ENCODE data around the gene APOA5. TPM values are rescaled to one million over a fixed set of nuclear protein-coding genes. Genes with fewer than 3 reads are reported as not detected.

The APOA5 gene
- total and polyA plus RNA-seq, 2 of the 13 experiments (the other 11 are each of a cell fraction or from before 2014, with no cell fraction given) = 44.0 to 49.1 TPM

DNA sequence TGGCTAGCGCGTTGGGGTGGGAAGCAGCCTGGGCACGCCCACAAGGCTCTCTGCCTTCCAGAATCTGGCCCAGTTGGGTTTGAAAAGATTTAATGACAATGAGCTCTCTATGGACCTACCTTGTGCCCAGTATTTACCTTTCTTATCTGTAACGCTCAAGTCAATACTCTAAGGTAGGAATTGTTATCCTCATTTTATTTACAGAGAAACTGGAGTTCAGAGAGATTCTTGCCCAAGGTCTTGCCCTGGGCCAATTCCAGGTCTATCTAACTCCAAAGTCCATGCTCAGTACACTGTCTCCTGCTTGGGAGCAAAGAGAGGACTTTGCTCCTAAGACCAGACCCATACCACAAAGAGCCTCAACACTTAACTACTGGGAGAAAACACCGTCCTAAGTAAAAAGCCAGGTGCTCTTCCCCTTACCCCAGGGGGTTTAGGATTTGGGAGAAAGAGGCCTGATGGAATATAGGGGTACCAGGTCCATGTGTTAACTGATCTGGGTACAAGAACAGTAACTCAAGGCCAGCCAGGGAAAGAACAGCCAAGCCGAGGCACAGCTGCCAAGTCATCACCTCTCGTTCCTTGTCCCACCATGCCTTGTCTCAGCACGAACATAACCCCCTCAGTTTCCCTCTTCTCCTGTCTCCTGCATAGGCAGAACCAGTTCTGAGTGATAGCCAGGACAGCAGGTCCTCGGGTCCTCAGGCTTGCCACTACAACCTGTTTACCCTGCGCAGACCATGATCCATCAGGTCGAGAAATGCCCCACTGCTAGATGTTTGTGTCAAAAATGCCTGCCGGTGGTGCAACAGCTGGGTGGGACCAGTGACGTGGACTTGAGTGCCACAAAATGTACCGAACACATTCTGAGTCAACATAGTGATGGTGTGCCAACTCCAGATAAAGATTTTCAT is 16.8 kb upstream of the APOA5 start (continued):
- TF ChIP-seq, protein P1, sequence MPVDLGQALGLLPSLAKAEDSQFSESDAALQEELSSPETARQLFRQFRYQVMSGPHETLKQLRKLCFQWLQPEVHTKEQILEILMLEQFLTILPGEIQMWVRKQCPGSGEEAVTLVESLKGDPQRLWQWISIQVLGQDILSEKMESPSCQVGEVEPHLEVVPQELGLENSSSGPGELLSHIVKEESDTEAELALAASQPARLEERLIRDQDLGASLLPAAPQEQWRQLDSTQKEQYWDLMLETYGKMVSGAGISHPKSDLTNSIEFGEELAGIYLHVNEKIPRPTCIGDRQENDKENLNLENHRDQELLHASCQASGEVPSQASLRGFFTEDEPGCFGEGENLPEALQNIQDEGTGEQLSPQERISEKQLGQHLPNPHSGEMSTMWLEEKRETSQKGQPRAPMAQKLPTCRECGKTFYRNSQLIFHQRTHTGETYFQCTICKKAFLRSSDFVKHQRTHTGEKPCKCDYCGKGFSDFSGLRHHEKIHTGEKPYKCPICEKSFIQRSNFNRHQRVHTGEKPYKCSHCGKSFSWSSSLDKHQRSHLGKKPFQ (CRISPR knock-in tag; IDR thresholded peaks at IDR 0.05; ENCODE audit: insufficient replicate concordance) = peak; percentile 24
- no peak for TF ChIP-seq ZNF598 (CRISPR knock-in tag; IDR thresholded peaks at IDR 0.05; ENCODE audit: borderline replicate concordance)
- no peak for TF ChIP-seq DR1 (CRISPR knock-in tag; IDR thresholded peaks at IDR 0.05)
- peak; percentile 70 for TF ChIP-seq ZKSCAN8 (CRISPR knock-in tag; IDR thresholded peaks at IDR 0.05; ENCODE audit: borderline replicate concordance)
- TF ChIP-seq, protein P2, sequence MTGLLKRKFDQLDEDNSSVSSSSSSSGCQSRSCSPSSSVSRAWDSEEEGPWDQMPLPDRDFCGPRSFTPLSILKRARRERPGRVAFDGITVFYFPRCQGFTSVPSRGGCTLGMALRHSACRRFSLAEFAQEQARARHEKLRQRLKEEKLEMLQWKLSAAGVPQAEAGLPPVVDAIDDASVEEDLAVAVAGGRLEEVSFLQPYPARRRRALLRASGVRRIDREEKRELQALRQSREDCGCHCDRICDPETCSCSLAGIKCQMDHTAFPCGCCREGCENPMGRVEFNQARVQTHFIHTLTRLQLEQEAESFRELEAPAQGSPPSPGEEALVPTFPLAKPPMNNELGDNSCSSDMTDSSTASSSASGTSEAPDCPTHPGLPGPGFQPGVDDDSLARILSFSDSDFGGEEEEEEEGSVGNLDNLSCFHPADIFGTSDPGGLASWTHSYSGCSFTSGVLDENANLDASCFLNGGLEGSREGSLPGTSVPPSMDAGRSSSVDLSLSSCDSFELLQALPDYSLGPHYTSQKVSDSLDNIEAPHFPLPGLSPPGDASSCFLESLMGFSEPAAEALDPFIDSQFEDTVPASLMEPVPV (CRISPR knock-in tag; IDR thresholded peaks at IDR 0.05) = no peak
- TF ChIP-seq, protein P3, sequence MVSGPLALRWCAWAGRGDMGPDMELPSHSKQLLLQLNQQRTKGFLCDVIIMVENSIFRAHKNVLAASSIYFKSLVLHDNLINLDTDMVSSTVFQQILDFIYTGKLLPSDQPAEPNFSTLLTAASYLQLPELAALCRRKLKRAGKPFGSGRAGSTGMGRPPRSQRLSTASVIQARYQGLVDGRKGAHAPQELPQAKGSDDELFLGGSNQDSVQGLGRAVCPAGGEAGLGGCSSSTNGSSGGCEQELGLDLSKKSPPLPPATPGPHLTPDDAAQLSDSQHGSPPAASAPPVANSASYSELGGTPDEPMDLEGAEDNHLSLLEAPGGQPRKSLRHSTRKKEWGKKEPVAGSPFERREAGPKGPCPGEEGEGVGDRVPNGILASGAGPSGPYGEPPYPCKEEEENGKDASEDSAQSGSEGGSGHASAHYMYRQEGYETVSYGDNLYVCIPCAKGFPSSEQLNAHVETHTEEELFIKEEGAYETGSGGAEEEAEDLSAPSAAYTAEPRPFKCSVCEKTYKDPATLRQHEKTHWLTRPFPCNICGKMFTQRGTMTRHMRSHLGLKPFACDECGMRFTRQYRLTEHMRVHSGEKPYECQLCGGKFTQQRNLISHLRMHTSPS (CRISPR knock-in tag; IDR thresholded peaks at IDR 0.05; ENCODE audit: low read depth) = peak; percentile 79
- TF ChIP-seq, protein P4, sequence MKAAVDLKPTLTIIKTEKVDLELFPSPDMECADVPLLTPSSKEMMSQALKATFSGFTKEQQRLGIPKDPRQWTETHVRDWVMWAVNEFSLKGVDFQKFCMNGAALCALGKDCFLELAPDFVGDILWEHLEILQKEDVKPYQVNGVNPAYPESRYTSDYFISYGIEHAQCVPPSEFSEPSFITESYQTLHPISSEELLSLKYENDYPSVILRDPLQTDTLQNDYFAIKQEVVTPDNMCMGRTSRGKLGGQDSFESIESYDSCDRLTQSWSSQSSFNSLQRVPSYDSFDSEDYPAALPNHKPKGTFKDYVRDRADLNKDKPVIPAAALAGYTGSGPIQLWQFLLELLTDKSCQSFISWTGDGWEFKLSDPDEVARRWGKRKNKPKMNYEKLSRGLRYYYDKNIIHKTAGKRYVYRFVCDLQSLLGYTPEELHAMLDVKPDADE (CRISPR knock-in tag; IDR thresholded peaks at IDR 0.05) = no peak
- peak; percentile 27; the same call in 1 of the 3 replicates for TF ChIP-seq MXI1 (IDR thresholded peaks at IDR 0.05; ENCODE audit: borderline replicate concordance, low read depth, low read length)
- peak; percentile 63; the same call in 1 of the 2 replicates for TF ChIP-seq MIER3 (CRISPR knock-in tag; IDR thresholded peaks at IDR 0.05; ENCODE audit: borderline replicate concordance)
- TF ChIP-seq MTA1 (CRISPR knock-in tag; IDR thresholded peaks at IDR 0.05; ENCODE audit: borderline replicate concordance) = no peak; the same call in 1 of the 2 replicates
- no peak for TF ChIP-seq GLI4 (CRISPR knock-in tag; IDR thresholded peaks at IDR 0.05; ENCODE audit: borderline replicate concordance)
- TF ChIP-seq, protein P5, sequence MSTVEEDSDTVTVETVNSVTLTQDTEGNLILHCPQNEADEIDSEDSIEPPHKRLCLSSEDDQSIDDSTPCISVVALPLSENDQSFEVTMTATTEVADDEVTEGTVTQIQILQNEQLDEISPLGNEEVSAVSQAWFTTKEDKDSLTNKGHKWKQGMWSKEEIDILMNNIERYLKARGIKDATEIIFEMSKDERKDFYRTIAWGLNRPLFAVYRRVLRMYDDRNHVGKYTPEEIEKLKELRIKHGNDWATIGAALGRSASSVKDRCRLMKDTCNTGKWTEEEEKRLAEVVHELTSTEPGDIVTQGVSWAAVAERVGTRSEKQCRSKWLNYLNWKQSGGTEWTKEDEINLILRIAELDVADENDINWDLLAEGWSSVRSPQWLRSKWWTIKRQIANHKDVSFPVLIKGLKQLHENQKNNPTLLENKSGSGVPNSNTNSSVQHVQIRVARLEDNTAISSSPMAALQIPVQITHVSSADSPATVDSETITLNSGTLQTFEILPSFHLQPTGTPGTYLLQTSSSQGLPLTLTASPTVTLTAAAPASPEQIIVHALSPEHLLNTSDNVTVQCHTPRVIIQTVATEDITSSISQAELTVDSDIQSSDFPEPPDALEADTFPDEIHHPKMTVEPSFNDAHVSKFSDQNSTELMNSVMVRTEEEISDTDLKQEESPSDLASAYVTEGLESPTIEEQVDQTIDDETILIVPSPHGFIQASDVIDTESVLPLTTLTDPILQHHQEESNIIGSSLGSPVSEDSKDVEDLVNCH (CRISPR knock-in tag; IDR thresholded peaks at IDR 0.05) = no peak
- TF ChIP-seq, protein P6, sequence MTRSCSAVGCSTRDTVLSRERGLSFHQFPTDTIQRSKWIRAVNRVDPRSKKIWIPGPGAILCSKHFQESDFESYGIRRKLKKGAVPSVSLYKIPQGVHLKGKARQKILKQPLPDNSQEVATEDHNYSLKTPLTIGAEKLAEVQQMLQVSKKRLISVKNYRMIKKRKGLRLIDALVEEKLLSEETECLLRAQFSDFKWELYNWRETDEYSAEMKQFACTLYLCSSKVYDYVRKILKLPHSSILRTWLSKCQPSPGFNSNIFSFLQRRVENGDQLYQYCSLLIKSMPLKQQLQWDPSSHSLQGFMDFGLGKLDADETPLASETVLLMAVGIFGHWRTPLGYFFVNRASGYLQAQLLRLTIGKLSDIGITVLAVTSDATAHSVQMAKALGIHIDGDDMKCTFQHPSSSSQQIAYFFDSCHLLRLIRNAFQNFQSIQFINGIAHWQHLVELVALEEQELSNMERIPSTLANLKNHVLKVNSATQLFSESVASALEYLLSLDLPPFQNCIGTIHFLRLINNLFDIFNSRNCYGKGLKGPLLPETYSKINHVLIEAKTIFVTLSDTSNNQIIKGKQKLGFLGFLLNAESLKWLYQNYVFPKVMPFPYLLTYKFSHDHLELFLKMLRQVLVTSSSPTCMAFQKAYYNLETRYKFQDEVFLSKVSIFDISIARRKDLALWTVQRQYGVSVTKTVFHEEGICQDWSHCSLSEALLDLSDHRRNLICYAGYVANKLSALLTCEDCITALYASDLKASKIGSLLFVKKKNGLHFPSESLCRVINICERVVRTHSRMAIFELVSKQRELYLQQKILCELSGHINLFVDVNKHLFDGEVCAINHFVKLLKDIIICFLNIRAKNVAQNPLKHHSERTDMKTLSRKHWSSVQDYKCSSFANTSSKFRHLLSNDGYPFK (CRISPR knock-in tag; IDR thresholded peaks at IDR 0.05; ENCODE audit: borderline replicate concordance) = no peak; the same call in 1 of the 2 replicates
- TF ChIP-seq DMAP1 (CRISPR knock-in tag; IDR thresholded peaks at IDR 0.05) = peak; percentile 53; the same call in 1 of the 2 replicates
- no peak for TF ChIP-seq ZFP37 (CRISPR knock-in tag; IDR thresholded peaks at IDR 0.05; ENCODE audit: borderline replicate concordance)

Data from HepG2 (cell line).